GM12872 (cell line): ENCODE results near the gene FCHSD2.

Experiments used
- CTCF ChIP-seq: IDR thresholded peaks from 3 replicates; pipeline ENCODE4 v1.5.1; 2011; ENCODE audit warnings: low read depth, mild to moderate bottlenecking, low read length, moderate library complexity; ENCODE audit not compliant: insufficient read depth

Gene FCHSD2

GRCh38 chr11:72825661-72826060 is 316.5 kb downstream of the FCHSD2 start:
- TF ChIP-seq CTCF, result no peak

- no peak for TF ChIP-seq CTCF
Measured at GRCh38 chr11:72824811-72825505, 317.2 kb downstream of the FCHSD2 start.

- no peak for TF ChIP-seq CTCF
Measured at GRCh38 chr11:72824020-72824419, 318.1 kb downstream of the FCHSD2 start.

GRCh38 chr11:72823105-72823804 is 318.9 kb downstream of the FCHSD2 start:
- no peak for TF ChIP-seq CTCF

- TF ChIP-seq CTCF, result no peak; the same call in 2 of the 3 replicates
Measured at GRCh38 chr11:72821920-72822799, 320.0 kb downstream of the FCHSD2 start.

GRCh38 chr11:72821221-72821919 is 320.7 kb downstream of the FCHSD2 start:
- TF ChIP-seq CTCF, result no peak
